ENCODE results near the gene SALL3.

GRCh38 chr18:78965260-78965659 is 14.4 kb upstream of the SALL3 start:
- TF ChIP-seq POU6F1 (CRISPR knock-in tag; IDR thresholded peaks at IDR 0.05; ENCODE audit: borderline replicate concordance, low read depth) = no peak
- TF ChIP-seq CSRNP3 (CRISPR knock-in tag; IDR thresholded peaks at IDR 0.05) = no peak
- no peak for TF ChIP-seq CREB5 (CRISPR knock-in tag; IDR thresholded peaks at IDR 0.05; ENCODE audit: low read depth)
- no peak for TF ChIP-seq RARB (CRISPR knock-in tag; IDR thresholded peaks at IDR 0.05)
- no peak for TF ChIP-seq ARNTL (CRISPR knock-in tag; IDR thresholded peaks at IDR 0.05; ENCODE audit: borderline replicate concordance, low read depth)
- no peak for TF ChIP-seq BACH2 (CRISPR knock-in tag; IDR thresholded peaks at IDR 0.05; ENCODE audit: borderline replicate concordance)
- no peak for TF ChIP-seq GLIS3 (CRISPR knock-in tag; IDR thresholded peaks at IDR 0.05)
- no peak for TF ChIP-seq TSHZ2 (CRISPR knock-in tag; IDR thresholded peaks at IDR 0.05)
- no peak for TF ChIP-seq ZNF70 (CRISPR knock-in tag; IDR thresholded peaks at IDR 0.05)
- no peak for TF ChIP-seq ZFP3 (CRISPR knock-in tag; IDR thresholded peaks at IDR 0.05)
